K562 (cell line): ENCODE data around the gene RAB5B. TPM values are rescaled to one million over a fixed set of nuclear protein-coding genes. Genes with fewer than 3 reads are reported as not detected.

Source experiments
- BHLHE40 ChIP-seq: IDR thresholded peaks from 2 replicates; pipeline ENCODE4 v1.6.1; 2011; ENCODE audit warnings: low read length, improper control_type of control experiment
- CREM ChIP-seq: IDR thresholded peaks from 2 replicates; pipeline ENCODE4 v1.6.1; 2014; ENCODE audit warnings: antibody characterized with exemption, low read depth
- CTCF ChIP-seq, 3 experiments: IDR thresholded peaks in 2 of 3; conservative IDR thresholded peaks in 1 of 3; 2 replicates each; pipeline ENCODE4 v1.5.1; 2011 to 2012; ENCODE audit warnings: low read length in 3 of 3, mild to moderate bottlenecking in 3 of 3, control low read depth in 2 of 3, improper control_type of control experiment in 1 of 3, inconsistent platforms in 1 of 3, low read depth in 1 of 3, mixed read lengths in 1 of 3, moderate library complexity in 1 of 3; ENCODE audit not compliant: insufficient read depth in 2 of 3
- CXXC5 ChIP-seq: fragments of 250-450 bp; sonication (Bioruptor Pico); IDR thresholded peaks from 2 replicates; pipeline ENCODE4 v1.8.0; 2022; ENCODE audit warnings: inconsistent platforms, mild to moderate bottlenecking, moderate library complexity
- L3MBTL2 ChIP-seq: fragments of 450-650 bp; IDR thresholded peaks from 2 replicates; pipeline ENCODE4 v1.6.1; 2016; ENCODE audit warnings: mild to moderate bottlenecking, moderate library complexity
- MAFK ChIP-seq: IDR thresholded peaks from 2 replicates; pipeline ENCODE4 v1.6.1; 2011; ENCODE audit warnings: low read length, improper control_type of control experiment
- MLX ChIP-seq, 2 experiments: fragments of 450-650 bp in 1 of 2; sonication (generic) in 1 of 2; formaldehyde crosslinking; conservative IDR thresholded peaks; 2 replicates each; pipeline versions ENCODE4 v1.4.0 to v1.8.1; 2020 to 2022; ENCODE audit warnings: mild to moderate bottlenecking in 1 of 2, missing genetic modification reagents in 1 of 2
- MTA1 ChIP-seq: fragments of 450-650 bp; IDR thresholded peaks from 2 replicates; pipeline ENCODE4 v1.6.1; 2017; ENCODE audit warnings: borderline replicate concordance
- MTA3 ChIP-seq: fragments of 450-650 bp; formaldehyde crosslinking; IDR thresholded peaks from 2 replicates; pipeline ENCODE4 v1.6.1; 2017; ENCODE audit warnings: mild to moderate bottlenecking, borderline replicate concordance
- NCOR1 ChIP-seq: fragments of 450-650 bp; IDR thresholded peaks from 2 replicates; pipeline ENCODE4 v1.6.1; 2016; ENCODE audit warnings: mild to moderate bottlenecking, moderate library complexity
- NEUROD1 ChIP-seq: fragments of 150-350 bp; IDR thresholded peaks from 2 replicates; pipeline ENCODE4 v1.6.1; 2014; ENCODE audit warnings: borderline replicate concordance, low read length, low read depth; ENCODE audit not compliant: partially characterized antibody
- POLR3G ChIP-seq: IDR thresholded peaks from 2 replicates; pipeline ENCODE4 v1.6.1; 2011; ENCODE audit not compliant: insufficient read length, insufficient replicate concordance; ENCODE audit errors: extremely low read depth
- PTTG1 ChIP-seq: fragments of 450-650 bp; IDR thresholded peaks from 2 replicates; pipeline ENCODE4 v1.6.1; 2016; ENCODE audit warnings: low read depth, mild to moderate bottlenecking, missing genetic modification characterization, missing compliant biosample characterization
- RAD21 ChIP-seq, 2 experiments: fragments of 250-450 bp in 1 of 2; fragments of 450-650 bp in 1 of 2; sonication (Bioruptor Pico) in 1 of 2; formaldehyde crosslinking in 1 of 2; IDR thresholded peaks in 1 of 2; conservative IDR thresholded peaks in 1 of 2; 2 replicates each; pipeline versions ENCODE4 v1.4.0 to v1.8.0; 2020 to 2022; ENCODE audit warnings: mild to moderate bottlenecking in 2 of 2, moderate library complexity in 1 of 2
- VEZF1 ChIP-seq: fragments of 200-800 bp; sonication (Bioruptor generic); IDR thresholded peaks from 2 replicates; pipeline ENCODE4 v1.6.1; 2017; ENCODE audit warnings: missing genetic modification characterization, missing compliant biosample characterization
- ZBTB7A ChIP-seq: IDR thresholded peaks from 2 replicates; pipeline ENCODE4 v1.6.1; 2011; ENCODE audit warnings: low read depth, mild to moderate bottlenecking, low read length, moderate library complexity, borderline replicate concordance; ENCODE audit not compliant: control insufficient read depth
- ZNF165 ChIP-seq: fragments of 250-450 bp; sonication (Bioruptor Pico); IDR thresholded peaks from 2 replicates; pipeline ENCODE4 v1.4.0; 2020; ENCODE audit warnings: borderline replicate concordance
- ZNF445 ChIP-seq: fragments of 250-450 bp; sonication (Bioruptor Pico); IDR thresholded peaks from 2 replicates; pipeline ENCODE4 v1.4.0; 2020; ENCODE audit warnings: low read depth, mild to moderate bottlenecking, moderate library complexity
- ZNF592 ChIP-seq: fragments of 450-650 bp; IDR thresholded peaks from 2 replicates; pipeline ENCODE4 v1.6.1; 2017; ENCODE audit warnings: antibody characterized with exemption, mild to moderate bottlenecking
- polyA plus RNA-seq, 8 experiments: library from polyadenylated mRNA; depleted of rRNA in 4 of 8; stranded (reverse) in 5 of 8; unstranded in 3 of 8; fragments of >200 nt; fragmentation: Nextera tagmentation in 2 of 8; fragmentation: Illumina TruSeq in 1 of 8; extraction: Ambion mirVana in 2 of 8; extraction: Trizol in 1 of 8; gene quantifications; 2 replicates each; pipeline versions ENCODE4 v1.2.1 to v1.2.3, GENCODE V29; 2011 to 2014; ENCODE audit warnings: inconsistent platforms in 1 of 8, missing spikeins in 1 of 8
- total RNA-seq, 7 experiments: library from RNA; depleted of rRNA in 6 of 7; stranded (reverse); fragments of >200 nt in 6 of 7; fragmentation: Illumina TruSeq in 2 of 7; extraction: Trizol in 2 of 7; gene quantifications; 2 replicates each; pipeline versions ENCODE4 v1.2.1 to v1.2.3, GENCODE V29; 2011 to 2021; ENCODE audit warnings: low replicate concordance in 1 of 7

The RAB5B gene
- total and polyA plus RNA-seq, 9 of the 15 experiments (the other 6 are each of a cell fraction or from before 2014, with no cell fraction given): 6.8 to 73.8 (median 25.2) TPM

- TF ChIP-seq ZNF592 (peak; percentile 51; the same call in 1 of the 2 replicates), MAFK (0 out of 2 replicates have a peak, but pooled peaks have one; percentile 2), ZNF165 (CRISPR knock-in tag) (no peak), NEUROD1 (peak; percentile 56), POLR3G (no peak), NCOR1 (no peak), BHLHE40 (0 out of 2 replicates have a peak, but pooled peaks have one; percentile 17), L3MBTL2 (no peak), RAD21 (CRISPR knock-in tag; conservative IDR thresholded peaks at IDR 0.05 in 1 of 2, IDR thresholded peaks at IDR 0.05 in 1 of 2) (peak; percentile 31 to 67), CTCF (IDR thresholded peaks at IDR 0.05 in 2 of 3, conservative IDR thresholded peaks at IDR 0.05 in 1 of 3; ENCODE audit: insufficient read depth in 2 of 3, low read depth in 1 of 3, low read length in 3 of 3) (peak; percentile 55 to 76 (median 63)), ZBTB7A (0 out of 2 replicates have a peak, but pooled peaks have one; percentile 14), MLX (CRISPR knock-in tag; conservative IDR thresholded peaks at IDR 0.05) (no peak), MTA3 (no peak), MTA1 (no peak), VEZF1 (CRISPR knock-in tag) (peak; percentile 55), PTTG1 (tag) (no peak), ZNF445 (CRISPR knock-in tag) (no peak), CREM (0 out of 2 replicates have a peak, but pooled peaks have one; percentile 13), CXXC5 (no peak)
Observed at GRCh38 chr12:55930771-55931316, 43.0 kb upstream of the RAB5B start, which contains the start of gene DGKA (continued).
